H1 (cell line): ENCODE data around the gene SHMT2. TPM values are rescaled to one million over a fixed set of nuclear protein-coding genes. Genes with fewer than 3 reads are reported as not detected.

Experiments used
- CTCF ChIA-PET: fragments of 300-600 bp; sonication (Branson Sonifier 250); formaldehyde crosslinking; loops from one replicate; lab custom pipeline; 2021; ENCODE audit not compliant: partially characterized antibody; lab: Charles Lee
- POLR2A ChIA-PET: fragments of 300-600 bp; sonication (Branson Sonifier 250); formaldehyde crosslinking; loops from one replicate; lab custom pipeline; 2021; ENCODE audit warnings: inconsistent platforms; ENCODE audit not compliant: partially characterized antibody; lab: Charles Lee
- DNase-seq, 2 experiments: peaks; one replicate each; pipeline versions ENCODE4 v3.0.0 to v3.0.0-alpha.2; 2010 to 2022; ENCODE audit warnings: low spot score in 2 of 2, low read depth in 1 of 2, mixed read lengths in 1 of 2
- FAIRE-seq: peaks from 2 replicates; lab custom pipeline; 2011; peaks lifted over from hg19 to GRCh38; lab: Jason Lieb, UNC
- H2AFZ ChIP-seq: 2 replicates; pipeline ENCODE4 v1.8.1; 2012; ENCODE audit warnings: low read length, inconsistent platforms
- H2AK5ac ChIP-seq: 2 replicates; pipeline ENCODE4 v1.6.1; 2013; ENCODE audit warnings: low read depth, low read length
- H2BK120ac ChIP-seq: replicated peaks from 2 replicates; pipeline ENCODE3; 2013; ENCODE audit warnings: low read depth, low read length, inconsistent platforms
- H2BK12ac ChIP-seq: 2 replicates; pipeline ENCODE4 v1.6.1; 2013; ENCODE audit warnings: low read depth, low read length
- H2BK15ac ChIP-seq: 2 replicates; pipeline ENCODE4 v1.6.1; 2013; ENCODE audit warnings: low read length
- H2BK20ac ChIP-seq: 2 replicates; pipeline ENCODE4 v1.6.1; 2013; ENCODE audit warnings: low read length
- H2BK5ac ChIP-seq: 2 replicates; pipeline ENCODE4 v1.6.1; 2013; ENCODE audit warnings: low read depth, low read length
- H3K14ac ChIP-seq: 2 replicates; pipeline ENCODE4 v1.6.1; 2013; ENCODE audit warnings: inconsistent platforms; ENCODE audit not compliant: insufficient read length
- H3K18ac ChIP-seq: 2 replicates; pipeline ENCODE4 v1.6.1; 2013; ENCODE audit warnings: low read length; ENCODE audit errors: extremely low read depth
- H3K23ac ChIP-seq: 2 replicates; pipeline ENCODE4 v1.6.1; 2013; ENCODE audit warnings: inconsistent platforms; ENCODE audit not compliant: insufficient read length
- H3K23me2 ChIP-seq: 2 replicates; pipeline ENCODE4 v1.6.1; 2013; ENCODE audit warnings: low read depth, low read length
- H3K27ac ChIP-seq: 2 replicates; pipeline ENCODE4 v1.6.1; 2011; ENCODE audit warnings: low read depth, low read length, inconsistent platforms
- H3K27me3 ChIP-seq, 4 experiments: replicated peaks in 1 of 4; 1 replicate in 1 of 4; 2 replicates in 3 of 4; pipeline versions ENCODE4 v1.6.1 to v1.8.1; 2011 to 2013; ENCODE audit warnings: low read length in 3 of 4, mild to moderate bottlenecking in 3 of 4, inconsistent platforms in 2 of 4, mixed read lengths in 2 of 4, moderate library complexity in 1 of 4; ENCODE audit not compliant: control insufficient read depth in 3 of 4, insufficient read depth in 3 of 4; ENCODE audit errors: extremely low read depth in 1 of 4
- H3K36me3 ChIP-seq, 4 experiments: 2 replicates each; pipeline versions ENCODE4 v1.6.1 to v1.8.1; 2011 to 2013; ENCODE audit warnings: mild to moderate bottlenecking in 4 of 4, low read length in 3 of 4, moderate library complexity in 2 of 4, control low read depth in 1 of 4, inconsistent platforms in 1 of 4; ENCODE audit not compliant: insufficient read depth in 4 of 4, control insufficient read depth in 2 of 4
- H3K4ac ChIP-seq: replicated peaks from 2 replicates; pipeline ENCODE3; 2013; ENCODE audit warnings: low read length, low read depth, mixed read lengths, inconsistent platforms; ENCODE audit not compliant: insufficient read length
- H3K4me1 ChIP-seq, 4 experiments: replicated peaks in 1 of 4; 1 replicate in 1 of 4; 2 replicates in 3 of 4; pipeline versions ENCODE4 v1.6.1 to v1.8.1; 2011 to 2013; ENCODE audit warnings: low read length in 3 of 4, inconsistent platforms in 2 of 4, mixed read lengths in 1 of 4; ENCODE audit not compliant: insufficient read depth in 4 of 4, control insufficient read depth in 3 of 4
- H3K4me2 ChIP-seq, 2 experiments: 2 replicates each; pipeline versions ENCODE4 v1.6.1 to v1.8.1; 2011 to 2013; ENCODE audit warnings: low read depth in 2 of 2, low read length in 2 of 2, control low read depth in 1 of 2, inconsistent platforms in 1 of 2, mild to moderate bottlenecking in 1 of 2; ENCODE audit not compliant: insufficient read depth in 1 of 2
- H3K4me3 ChIP-seq, 4 experiments: fragments of 200-600, 300-600 bp in 1 of 4; sonication (generic), shearing (Covaris generic), sonication (Bioruptor Twin) in 1 of 4; 2 replicates each; pipeline versions ENCODE4 v1.5.1 to v1.8.1; 2011 to 2016; ENCODE audit warnings: low read length in 4 of 4, low read depth in 3 of 4, control low read depth in 2 of 4, inconsistent platforms in 2 of 4, mild to moderate bottlenecking in 2 of 4, mixed read lengths in 1 of 4, moderate library complexity in 1 of 4; ENCODE audit not compliant: insufficient read depth in 2 of 4; ENCODE audit errors: extremely low read depth in 1 of 4
- H3K56ac ChIP-seq: replicated peaks from 2 replicates; pipeline ENCODE3; 2013; ENCODE audit warnings: low read depth, mild to moderate bottlenecking, mixed read lengths, low read length, inconsistent platforms; ENCODE audit not compliant: insufficient read length
- H3K79me1 ChIP-seq: 2 replicates; pipeline ENCODE4 v1.6.1; 2013; ENCODE audit warnings: low read depth, low read length, control low read depth
- H3K79me2 ChIP-seq, 2 experiments: 2 replicates each; pipeline versions ENCODE4 v1.6.1 to v1.8.1; 2012 to 2013; ENCODE audit warnings: low read length in 2 of 2, mild to moderate bottlenecking in 2 of 2, inconsistent platforms in 1 of 2; ENCODE audit not compliant: insufficient read depth in 2 of 2, control insufficient read depth in 1 of 2
- H3K9ac ChIP-seq, 4 experiments: replicated peaks in 1 of 4; 1 replicate in 1 of 4; 2 replicates in 3 of 4; pipeline versions ENCODE4 v1.6.1 to v1.8.1; 2011 to 2013; ENCODE audit warnings: low read depth in 3 of 4, low read length in 3 of 4, control low read depth in 2 of 4, mild to moderate bottlenecking in 2 of 4, moderate library complexity in 2 of 4, inconsistent platforms in 1 of 4; ENCODE audit errors: extremely low read depth in 1 of 4
- H3K9me3 ChIP-seq, 2 experiments: 2 replicates each; pipeline versions ENCODE4 v1.6.1 to v1.8.1; 2012 to 2013; ENCODE audit warnings: mild to moderate bottlenecking in 2 of 2, moderate library complexity in 2 of 2, control low read depth in 1 of 2, inconsistent platforms in 1 of 2, low read depth in 1 of 2, low read length in 1 of 2, mixed read lengths in 1 of 2; ENCODE audit not compliant: insufficient read depth in 2 of 2
- H4K20me1 ChIP-seq, 2 experiments: replicated peaks in 1 of 2; 2 replicates each; pipeline versions ENCODE3 to v1.8.1; 2011 to 2013; ENCODE audit warnings: inconsistent platforms in 2 of 2, low read length in 2 of 2, mild to moderate bottlenecking in 1 of 2; ENCODE audit not compliant: insufficient read depth in 2 of 2, control insufficient read depth in 1 of 2
- H4K5ac ChIP-seq: 2 replicates; pipeline ENCODE4 v1.6.1; 2013; ENCODE audit warnings: low read length, low read depth, mixed read lengths, inconsistent platforms; ENCODE audit not compliant: insufficient read length
- H4K8ac ChIP-seq: 2 replicates; pipeline ENCODE4 v1.8.0; 2013; ENCODE audit warnings: mild to moderate bottlenecking, moderate library complexity, low read length, inconsistent platforms; ENCODE audit not compliant: insufficient read depth; ENCODE audit errors: extremely low read depth
- H4K91ac ChIP-seq: replicated peaks from 2 replicates; pipeline ENCODE3; 2013; ENCODE audit warnings: low read length, mixed read lengths, inconsistent platforms; ENCODE audit not compliant: insufficient read length
- BACH1 ChIP-seq: IDR thresholded peaks from 2 replicates; pipeline ENCODE4 v1.6.1; 2012; ENCODE audit warnings: low read length, improper control_type of control experiment
- CEBPB ChIP-seq: IDR thresholded peaks from 2 replicates; pipeline ENCODE4 v1.6.1; 2012; ENCODE audit warnings: low read depth, low read length
- CHD1 ChIP-seq: IDR thresholded peaks from 2 replicates; pipeline ENCODE4 v1.6.1; 2012; ENCODE audit warnings: low read depth, low read length, improper control_type of control experiment
- EGR1 ChIP-seq: IDR thresholded peaks from 2 replicates; pipeline ENCODE4 v1.6.1; 2011; ENCODE audit warnings: low read depth, low read length, borderline replicate concordance
- KDM4A ChIP-seq: IDR thresholded peaks from one replicate; pipeline ENCODE4 v1.7.1; 2012; ENCODE audit warnings: low read depth, mild to moderate bottlenecking, moderate library complexity, low read length, inconsistent platforms; ENCODE audit not compliant: severe bottlenecking
- RFX5 ChIP-seq: IDR thresholded peaks from 2 replicates; pipeline ENCODE4 v1.6.1; 2011; ENCODE audit warnings: low read depth, low read length, improper control_type of control experiment, borderline replicate concordance
- SUZ12 ChIP-seq: fragments of 200-600 bp; sonication (generic); IDR thresholded peaks from 2 replicates; pipeline ENCODE4 v1.6.1; 2012; ENCODE audit warnings: mild to moderate bottlenecking, inconsistent platforms, low read length, moderate library complexity, mixed read lengths
- ZNF274 ChIP-seq: IDR thresholded peaks from 2 replicates; pipeline ENCODE4 v1.7.0; 2012; ENCODE audit warnings: low read length, borderline replicate concordance; ENCODE audit errors: extremely low read depth
- WGBS, 2 experiments: shearing (Covaris generic) in 1 of 2; methylation state at CpG; one replicate each; pipeline versions ENCODE4 v1.1.6 to v1.1.7; 2013 to 2015; ENCODE audit warnings: low lambda C conversion rate in 2 of 2, mixed read lengths in 2 of 2, inconsistent platforms in 1 of 2, low coverage in 1 of 2, missing lambda C conversion rate in 1 of 2; ENCODE audit not compliant: insufficient replicate concordance in 2 of 2, insufficient coverage in 1 of 2, insufficient read length in 1 of 2; ENCODE audit errors: extremely low coverage in 1 of 2, missing lambda C conversion rate in 1 of 2; 5-methylcytosine and 5-hydroxymethylcytosine counted together
- polyA plus RNA-seq, 7 experiments: library from polyadenylated mRNA; depleted of rRNA in 3 of 7; stranded (reverse) in 5 of 7; unstranded in 2 of 7; fragments of >200 nt in 5 of 7; fragments of 200-250 nt in 2 of 7; gene quantifications; 1 replicate in 5 of 7; 2 replicates in 1 of 7; 4 replicates in 1 of 7; pipeline versions ENCODE4 v1.2.1 to v1.2.3, GENCODE V29; 2011 to 2013; ENCODE audit warnings: missing spikeins in 2 of 7, mixed read lengths in 2 of 7
- total RNA-seq: library from RNA; stranded (reverse); fragmentation: NEBNext Ultra II Directional; extraction: Animal tissue kit (Norgen Biotek cat#: 25700); gene quantifications from 2 replicates; pipeline ENCODE4 v1.2.1, GENCODE V29; 2021
- TF ChIP-seq, protein P1 (sequence below): IDR thresholded peaks from 2 replicates; pipeline ENCODE4 v1.6.1; 2011; ENCODE audit warnings: low read depth, mild to moderate bottlenecking, low read length; ENCODE audit not compliant: insufficient read depth

The SHMT2 gene
- total and polyA plus RNA-seq, 2 of the 8 experiments (the other 6 are each of a cell fraction or from before 2014, with no cell fraction given): 274 to 520 TPM

DNA sequence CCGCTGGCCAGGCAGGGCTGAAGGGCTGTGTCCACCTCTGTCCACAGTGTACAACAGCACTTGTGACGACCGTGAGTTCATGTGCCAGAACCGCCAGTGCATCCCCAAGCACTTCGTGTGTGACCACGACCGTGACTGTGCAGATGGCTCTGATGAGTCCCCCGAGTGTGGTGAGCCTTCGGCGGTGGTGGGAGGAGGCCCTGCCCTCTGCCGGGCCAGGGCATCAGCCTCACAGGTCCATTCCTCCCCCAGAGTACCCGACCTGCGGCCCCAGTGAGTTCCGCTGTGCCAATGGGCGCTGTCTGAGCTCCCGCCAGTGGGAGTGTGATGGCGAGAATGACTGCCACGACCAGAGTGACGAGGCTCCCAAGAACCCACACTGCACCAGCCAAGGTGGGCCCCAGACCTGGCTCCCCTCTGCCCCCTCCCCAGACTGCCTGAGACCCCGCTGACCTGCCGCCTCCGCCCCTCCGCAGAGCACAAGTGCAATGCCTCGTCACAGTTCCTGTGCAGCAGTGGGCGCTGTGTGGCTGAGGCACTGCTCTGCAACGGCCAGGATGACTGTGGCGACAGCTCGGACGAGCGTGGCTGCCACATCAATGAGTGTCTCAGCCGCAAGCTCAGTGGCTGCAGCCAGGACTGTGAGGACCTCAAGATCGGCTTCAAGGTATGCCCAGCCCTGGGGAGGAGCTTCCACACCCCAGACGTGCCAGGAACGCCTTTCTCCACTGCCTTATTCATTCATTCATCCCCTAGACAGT, 33.7 kb upstream of the SHMT2 start:
- no peak overlapping the region for H2BK120ac ChIP-seq
- no peak overlapping the region for H3K9ac ChIP-seq
- H2BK5ac ChIP-seq: peak overlapping the region; percentile 10; the same call in 1 of the 2 replicates
- H2AFZ ChIP-seq: no peak overlapping the region
- H3K27ac ChIP-seq: no peak overlapping the region
- H3K27me3 ChIP-seq: no peaks in the 10 kb centered on the region
- no peaks in the 10 kb centered on the region; a peak in 1 of 7 replicates for H3K4me1 ChIP-seq
- peaks cover 6 to 33% of the 10 kb centered on the region in 2 experiments for H4K20me1 ChIP-seq
- DNase-seq: no peak
- H2BK15ac ChIP-seq: no peak overlapping the region
- POLR2A ChIA-PET: interaction anchor here (0.7 to 6.4 kb wide), 11 partner anchors 10 to 102 kb away, joined by 3 to 53 read pairs (median 5); partner anchors contain the start of gene SHMT2
- no peak for TF ChIP-seq BACH1
- TF ChIP-seq ZNF274: no peak
- TF ChIP-seq KDM4A: no peak
- TF ChIP-seq, protein P1, sequence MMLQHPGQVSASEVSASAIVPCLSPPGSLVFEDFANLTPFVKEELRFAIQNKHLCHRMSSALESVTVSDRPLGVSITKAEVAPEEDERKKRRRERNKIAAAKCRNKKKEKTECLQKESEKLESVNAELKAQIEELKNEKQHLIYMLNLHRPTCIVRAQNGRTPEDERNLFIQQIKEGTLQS: no peak
- TF ChIP-seq EGR1: no peak
- no peak for TF ChIP-seq CEBPB
- no peak for TF ChIP-seq SUZ12
- TF ChIP-seq RFX5: no peak
- no peak for TF ChIP-seq CHD1
- H4K91ac ChIP-seq: no peak overlapping the region
- H4K5ac ChIP-seq: no peak overlapping the region
- no peak overlapping the region for H2BK12ac ChIP-seq
- H3K14ac ChIP-seq: no peak overlapping the region
- FAIRE-seq: no peak
- no peak overlapping the region for H4K8ac ChIP-seq
- H3K56ac ChIP-seq: no peak overlapping the region
- no peak overlapping the region for H3K23ac ChIP-seq
- H3K9me3 ChIP-seq: no peaks in the 10 kb centered on the region
- H3K18ac ChIP-seq: no peak overlapping the region
- peaks cover 70 to 99% (median 92%) of the 10 kb centered on the region in 4 experiments for H3K36me3 ChIP-seq
- CTCF ChIA-PET: interaction anchor here (1.0 to 20.9 kb wide), 7 partner anchors 11 to 71 kb away, joined by 3 to 389 read pairs (median 4); partner anchors contain the start of gene SHMT2
- H3K4me2 ChIP-seq: no peak overlapping the region
- H2AK5ac ChIP-seq: no peak overlapping the region
- WGBS, 2 experiments: 90% methylated on average over 34 of the region's 34 CpGs; no CpG with 5 or more reads in 1 of the 2 experiments
- H3K23me2 ChIP-seq: peaks cover 7% of the 10 kb centered on the region; the same call in 1 of the 2 replicates
- H3K4me3 ChIP-seq: no peak overlapping the region
- H3K79me2 ChIP-seq: no peaks in the 10 kb centered on the region
- H3K4ac ChIP-seq: no peak overlapping the region
- H3K79me1 ChIP-seq: no peaks in the 10 kb centered on the region; the same call in 1 of the 2 replicates
- H2BK20ac ChIP-seq: no peak overlapping the region
